HG02884 (cell line): Measurements from ENCODE around the gene IFNA21.
"Not testable (repeated sequence)": the region's sequence is repeated elsewhere in the genome, so short reads cannot be mapped to it uniquely, and the experiment has no call there.

Experiments
- ATAC-seq: cut with Tn5 transposase; IDR thresholded peaks from one replicate; pipeline ENCODE4 v1.9.1; 2021; ENCODE audit warnings: mild to moderate bottlenecking, moderate library complexity; ENCODE audit not compliant: unreplicated experiment

Gene IFNA21

DNA sequence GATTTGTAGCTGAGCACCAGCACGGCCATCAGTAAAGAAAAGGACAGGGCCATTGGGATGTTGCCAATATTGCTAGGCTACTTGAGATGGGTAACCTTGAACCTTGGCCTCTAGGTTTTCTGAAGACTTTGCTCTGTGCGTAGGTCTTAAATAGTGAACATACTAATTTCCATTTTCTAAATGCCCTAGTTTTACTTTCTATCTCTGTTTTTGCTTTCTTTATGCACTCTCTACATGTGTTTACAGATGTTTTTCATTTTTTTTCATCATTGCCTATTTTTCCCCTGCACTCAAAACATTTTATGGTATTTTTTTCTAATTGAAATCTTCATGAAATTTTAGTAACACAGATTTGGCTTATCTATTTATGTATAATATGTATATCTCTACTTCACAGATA, at the start of gene IFNA21:
TSS of gene IFNA21 (minus strand) at position 101 of the 400 bp plus-strand sequence. CDS start at position 53, 48 bp downstream.
- ATAC-seq: not testable (repeated sequence)

DNA sequence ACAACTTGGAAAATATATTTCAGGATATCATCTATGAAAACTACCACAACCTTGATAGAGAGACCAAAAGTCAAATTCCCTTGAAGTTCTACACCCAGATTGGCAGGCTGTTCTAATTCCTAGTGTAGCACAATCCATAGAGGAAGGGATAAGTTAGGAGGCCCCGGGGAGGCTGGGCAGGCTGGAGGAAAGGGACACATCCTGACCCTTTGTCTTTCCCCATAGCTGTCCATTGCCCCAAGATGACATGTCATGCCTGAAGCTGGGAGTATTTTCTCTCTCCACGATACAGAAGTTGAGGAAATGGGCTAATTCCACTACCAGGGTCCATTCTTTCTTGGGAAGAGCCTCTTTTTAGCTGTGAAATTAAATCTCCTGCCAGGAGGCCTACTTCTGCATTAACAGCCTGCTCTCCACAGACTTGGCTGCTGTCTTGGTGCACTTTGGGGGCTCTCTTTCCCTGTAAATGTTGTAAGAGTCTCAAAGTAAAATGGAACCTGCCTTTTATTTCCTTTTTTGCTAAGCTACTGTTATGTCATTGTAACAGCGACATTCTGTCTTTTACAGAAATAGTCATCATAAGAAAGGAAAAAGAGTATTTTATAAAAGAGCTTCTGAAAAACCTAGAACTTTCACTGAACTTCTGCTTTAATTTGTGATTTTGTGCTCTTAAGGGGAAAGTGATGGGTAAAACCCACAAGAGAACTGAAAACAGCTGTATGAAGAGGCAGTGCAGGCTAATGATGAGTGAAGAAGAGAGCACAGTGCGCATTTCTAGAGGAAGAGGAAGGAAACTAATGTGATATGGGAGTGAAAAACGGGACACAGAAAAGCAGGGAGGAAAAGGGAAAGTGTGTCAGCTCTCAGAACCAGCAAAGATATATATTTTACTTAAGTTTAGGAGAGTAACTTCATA, 47.2 kb upstream of the IFNA21 start:
- peak; percentile 59 for ATAC-seq

DNA sequence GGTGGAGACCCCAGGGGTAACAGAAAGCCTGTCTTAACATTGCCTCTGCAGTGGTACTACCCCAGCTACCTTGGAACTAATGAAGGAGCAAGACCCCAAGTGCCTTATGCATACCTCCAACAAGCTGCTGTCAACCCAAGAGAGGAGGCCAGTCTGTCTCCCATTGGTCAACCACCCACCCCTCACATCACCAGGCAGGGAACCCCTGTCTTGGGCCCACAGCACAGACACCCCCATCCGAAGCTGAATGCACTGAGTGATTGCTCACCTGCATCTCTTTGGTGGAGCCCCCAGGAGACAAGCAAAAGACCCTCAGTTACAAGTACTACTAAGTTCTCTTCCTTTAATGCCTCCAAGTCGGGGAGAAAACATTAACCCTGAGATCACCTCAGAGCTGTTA, 45.7 kb upstream of the IFNA21 start:
- ATAC-seq: not testable (repeated sequence)

DNA sequence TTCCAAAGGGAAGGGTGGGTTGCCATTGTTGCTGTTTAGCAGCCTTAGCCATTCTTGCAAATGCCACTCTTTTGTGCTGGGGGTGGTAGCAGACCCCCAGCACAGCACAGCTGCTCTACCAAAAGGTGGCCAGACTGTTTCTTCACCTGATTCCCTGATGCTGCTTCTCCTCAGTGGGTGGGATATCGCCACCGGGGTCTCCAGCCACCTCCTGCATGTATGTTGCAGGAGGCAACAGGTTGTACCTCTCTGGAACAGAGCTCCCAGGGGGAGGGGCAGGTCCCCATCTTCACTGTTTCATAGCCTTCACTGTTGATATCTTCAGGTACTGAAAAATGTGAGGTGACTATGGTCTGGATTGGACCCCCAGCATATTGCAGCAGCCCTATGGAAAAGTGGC, 44.3 kb upstream of the IFNA21 start:
- not testable (repeated sequence) for ATAC-seq

DNA sequence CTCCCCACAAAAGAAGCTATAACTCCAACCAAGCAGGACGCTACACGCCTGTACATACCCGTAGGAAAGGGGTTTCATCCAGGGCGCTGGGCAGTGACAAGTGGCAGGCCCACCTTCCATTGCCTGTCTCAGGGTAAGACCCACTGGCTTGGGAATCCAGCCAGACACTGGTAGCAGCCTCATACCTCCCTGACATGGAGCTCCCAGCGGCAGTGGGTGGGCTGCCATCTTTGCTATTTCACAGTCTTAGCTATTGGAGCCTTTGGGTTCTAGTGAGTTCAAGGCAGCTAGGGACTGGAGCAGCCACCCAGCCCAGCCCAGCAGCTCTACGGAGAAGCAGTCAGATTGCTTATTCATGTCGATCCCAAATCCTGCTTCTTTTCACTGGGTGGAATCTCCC, 43.9 kb upstream of the IFNA21 start:
- ATAC-seq: no peak

DNA sequence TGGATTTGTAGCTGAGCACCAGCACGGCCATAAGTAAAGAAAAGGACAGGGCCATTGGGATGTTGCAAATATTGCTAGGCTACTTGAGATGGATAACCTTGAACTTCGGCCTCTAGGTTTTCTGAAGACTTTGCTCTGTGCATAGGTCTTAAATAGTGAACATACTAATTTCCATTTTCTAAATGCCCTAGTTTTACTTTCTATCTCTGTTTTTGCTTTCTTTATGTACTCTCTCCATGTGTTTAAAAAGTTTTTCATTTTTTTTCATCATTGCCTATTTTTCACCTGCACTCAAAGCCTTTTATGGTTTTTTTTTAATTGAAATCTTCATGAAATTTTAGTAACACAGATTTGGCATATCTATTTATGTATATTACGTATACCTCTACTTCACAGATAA, 40.6 kb upstream of the IFNA21 start, which contains the start of gene IFNA10:
TSS of gene IFNA10 (minus strand) at position 101 of the 400 bp plus-strand sequence. CDS start at position 55, 46 bp downstream.
- not testable (repeated sequence) for ATAC-seq

DNA sequence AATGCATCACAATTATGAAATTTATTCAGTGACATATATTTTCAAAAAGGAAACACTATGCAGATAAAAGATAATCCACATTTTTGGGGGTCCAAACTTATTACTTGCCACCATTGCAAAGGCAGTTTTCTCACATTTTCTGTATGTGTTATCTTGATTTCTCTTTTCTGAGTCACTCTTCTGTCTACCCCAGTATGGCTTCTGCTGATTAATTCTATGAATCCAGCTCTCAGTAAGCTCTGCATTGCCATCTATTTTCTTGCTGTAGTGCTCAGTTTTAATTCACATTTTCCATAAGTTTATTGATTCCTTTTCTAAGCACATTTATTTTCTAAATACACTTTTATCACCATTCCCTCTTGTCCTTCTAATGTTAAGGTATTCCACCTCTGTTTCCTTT, 38.7 kb upstream of the IFNA21 start:
- ATAC-seq: no peak

DNA sequence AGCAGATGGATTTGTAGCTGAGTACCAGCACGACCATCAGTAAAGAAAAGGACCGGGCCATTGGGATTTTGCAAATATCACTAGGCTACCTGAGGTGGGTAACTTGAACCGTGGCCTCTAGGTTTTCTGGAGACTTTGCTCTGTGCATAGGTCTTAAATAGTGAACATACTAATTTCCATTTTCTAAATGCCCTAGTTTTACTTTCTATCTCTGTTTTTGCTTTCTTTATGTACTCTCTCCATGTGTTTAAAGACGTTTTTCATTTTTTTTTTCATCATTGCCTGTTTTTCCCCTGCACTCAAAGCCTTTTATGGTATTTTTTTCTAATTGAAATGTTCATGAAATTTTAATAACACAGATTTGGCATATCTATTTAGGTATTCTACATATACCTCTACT, 35.6 kb upstream of the IFNA21 start, which contains the start of gene IFNA7:
TSS of gene IFNA7 (minus strand) at position 101 of the 400 bp plus-strand sequence. CDS start at position 61, 40 bp downstream.
- not testable (repeated sequence) for ATAC-seq

DNA sequence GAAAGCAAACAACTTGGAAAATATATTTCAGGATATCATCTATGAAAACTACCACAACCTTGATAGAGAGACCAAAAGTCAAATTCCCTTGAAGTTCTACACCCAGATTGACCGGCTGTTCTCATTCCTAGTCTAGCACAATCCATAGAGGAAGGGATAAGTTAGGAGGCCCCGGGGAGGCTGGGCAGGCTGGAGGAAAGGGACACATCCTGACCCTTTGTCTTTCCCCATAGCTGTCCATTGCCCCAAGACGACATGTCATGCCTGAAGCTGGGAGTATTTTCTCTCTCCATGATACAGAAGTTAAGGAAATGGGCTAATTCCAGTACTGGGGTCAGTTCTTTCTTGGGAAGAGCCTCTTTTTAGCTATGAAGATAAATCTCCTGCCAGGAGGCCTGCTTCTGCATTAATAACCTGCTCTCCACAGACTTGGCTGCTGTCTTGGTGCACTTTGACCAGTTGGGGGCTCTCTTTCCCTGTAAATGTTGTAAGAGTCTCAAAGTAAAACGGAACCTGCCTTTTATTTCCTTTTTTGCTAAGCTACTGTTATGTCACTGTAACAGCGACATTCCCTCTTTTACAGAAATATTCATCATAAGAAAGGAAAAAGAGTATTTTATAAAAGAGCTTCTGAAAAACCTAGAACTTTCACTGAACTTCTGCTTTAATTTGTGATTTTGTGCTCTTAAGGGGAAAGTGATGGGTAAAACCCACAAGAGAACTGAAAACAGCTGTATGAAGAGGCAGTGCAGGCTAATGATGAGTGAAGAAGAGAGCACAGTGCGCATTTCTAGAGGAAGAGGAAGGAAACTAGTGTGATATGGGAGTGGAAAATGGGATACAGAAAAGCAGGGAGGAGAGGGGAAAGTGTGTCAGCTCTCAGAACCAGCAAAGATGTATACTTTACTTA, 28.7 kb upstream of the IFNA21 start:
- ATAC-seq: peak; percentile 92

DNA sequence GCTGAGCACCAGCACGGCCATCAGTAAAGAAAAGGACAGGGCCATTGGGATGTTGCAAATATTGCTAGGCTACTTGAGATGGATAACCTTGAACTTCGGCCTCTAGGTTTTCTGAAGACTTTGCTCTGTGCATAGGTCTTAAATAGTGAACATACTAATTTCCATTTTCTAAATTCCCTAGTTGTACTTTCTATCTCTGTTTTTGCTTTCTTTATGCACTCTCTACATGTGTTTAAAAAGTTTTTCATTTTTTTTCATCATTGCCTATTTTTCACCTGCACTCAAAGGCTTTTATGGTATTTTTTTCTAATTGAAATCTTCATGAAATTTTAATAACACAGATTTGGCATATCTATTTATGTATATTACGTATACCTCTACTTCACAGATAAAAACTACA, 21.0 kb upstream of the IFNA21 start, which contains the start of gene IFNA4:
TSS of gene IFNA4 (minus strand) at position 101 of the 400 bp plus-strand sequence. CDS start at position 45, 56 bp downstream.
- ATAC-seq: not testable (repeated sequence)

DNA sequence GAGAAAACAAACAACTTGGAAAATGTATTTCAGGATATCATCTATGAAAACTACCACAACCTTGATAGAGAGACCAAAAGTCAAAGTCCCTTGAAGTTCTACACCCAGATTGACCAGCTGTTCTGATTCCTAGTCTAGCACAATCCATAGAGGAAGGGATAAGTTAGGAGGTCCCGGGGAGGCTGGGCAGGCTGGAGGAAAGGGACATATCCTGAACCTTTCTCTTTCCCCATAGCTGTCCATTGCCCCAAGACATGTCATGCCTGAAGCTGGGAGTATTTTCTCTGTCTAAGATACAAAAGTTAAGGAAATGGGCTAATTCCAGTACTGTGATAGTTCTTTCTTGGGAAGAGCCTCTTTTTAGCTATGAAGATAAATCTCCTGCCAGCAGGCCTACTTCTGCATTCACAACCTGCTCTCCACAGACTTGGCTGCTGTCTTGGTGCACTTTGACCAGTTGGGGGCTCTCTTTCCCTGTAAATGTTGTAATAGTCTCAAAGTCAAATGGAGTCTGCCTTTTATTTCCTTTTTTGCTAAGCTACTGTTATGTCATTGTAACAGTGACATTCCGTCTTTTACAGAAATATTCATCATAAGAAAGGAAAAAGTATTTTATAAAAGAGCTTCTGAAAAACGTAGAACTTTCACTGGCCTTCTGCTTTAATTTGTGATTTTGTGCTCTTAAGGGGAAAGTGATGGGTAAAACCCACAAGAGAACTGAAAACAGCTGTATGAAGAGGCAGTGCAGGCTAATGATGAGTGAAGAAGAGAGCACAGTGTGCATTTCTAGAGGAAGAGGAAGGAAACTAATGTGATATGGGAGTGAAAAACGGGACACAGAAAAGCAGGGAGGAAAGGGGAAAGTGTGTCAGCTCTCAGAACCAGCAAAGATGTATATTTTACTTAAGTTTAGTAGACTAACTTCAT, 16.6 kb upstream of the IFNA21 start:
- ATAC-seq: peak; percentile 97

DNA sequence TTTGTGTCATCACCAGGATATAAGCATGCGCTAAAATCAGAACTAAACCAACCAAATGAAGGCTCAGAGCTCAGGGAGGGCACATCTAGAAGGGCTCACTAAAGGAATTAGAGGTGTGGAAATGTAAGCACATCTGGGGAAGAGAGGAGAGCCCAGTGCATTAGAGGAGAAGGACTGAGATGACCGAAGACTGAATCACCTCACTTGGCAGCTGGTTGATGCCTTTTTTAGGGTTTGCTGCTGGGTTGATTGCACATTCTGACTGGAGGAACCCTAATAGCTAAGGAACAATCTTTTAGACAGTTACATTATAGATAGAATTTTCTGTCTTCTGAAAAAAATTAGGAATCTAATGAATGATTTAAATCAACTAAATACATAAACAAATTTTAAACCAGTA, 8.2 kb upstream of the IFNA21 start:
- no peak for ATAC-seq

DNA sequence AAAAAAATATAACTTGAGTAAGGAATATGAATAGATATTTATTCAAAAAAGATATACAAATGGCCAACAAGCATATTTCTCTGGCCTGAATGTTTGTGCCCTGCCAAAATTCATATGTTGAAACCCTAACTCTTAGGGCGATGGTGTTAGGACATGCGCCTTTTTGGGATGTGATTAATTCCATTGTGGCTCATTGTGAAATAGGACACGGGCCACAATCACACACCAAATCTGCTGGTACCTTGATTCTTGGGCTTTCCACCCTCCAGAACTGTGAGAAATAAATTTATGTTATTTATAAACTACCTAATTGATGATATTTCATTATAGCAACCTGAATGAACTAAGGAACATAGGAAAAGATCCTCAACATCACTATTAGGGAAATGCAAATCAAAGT, 5.7 kb upstream of the IFNA21 start:
- ATAC-seq: no peak

DNA sequence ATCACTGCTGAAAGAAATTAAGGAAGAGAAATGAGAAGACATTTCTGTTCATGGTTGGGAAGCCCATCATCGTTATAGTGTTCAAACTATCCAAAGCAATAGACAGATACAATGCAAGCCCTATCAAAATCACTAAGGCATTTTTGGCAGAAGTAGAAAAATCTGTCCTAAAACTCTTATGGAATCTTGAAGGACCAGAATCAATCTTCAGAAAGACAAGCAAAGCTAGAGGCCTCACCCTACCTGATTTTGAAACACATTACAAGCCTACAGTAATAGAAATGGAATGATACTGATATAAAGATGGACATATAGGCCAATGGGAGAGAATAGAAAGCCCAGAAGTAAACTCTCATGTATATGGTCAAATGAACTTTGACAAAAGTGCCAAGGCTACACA, 4.9 kb upstream of the IFNA21 start:
- no peak for ATAC-seq

DNA sequence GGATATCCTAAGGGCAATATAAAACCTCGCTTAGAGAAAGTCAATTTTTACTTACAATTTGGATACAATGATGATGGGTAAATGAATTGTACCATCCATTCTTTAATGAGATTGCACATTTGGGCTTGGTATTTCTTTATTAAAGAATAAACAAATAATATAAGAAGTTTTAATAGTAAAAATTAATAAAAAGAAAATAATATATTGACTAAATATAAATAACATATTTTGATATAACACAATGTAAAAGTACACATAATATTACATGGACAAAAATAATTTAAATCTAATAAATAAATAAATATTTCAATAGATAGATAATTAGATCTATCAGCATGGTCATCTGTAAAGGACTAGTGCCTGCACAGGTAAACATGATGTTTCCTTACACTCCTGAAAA, 944 bp downstream of the IFNA21 start:
- ATAC-seq: no peak

DNA sequence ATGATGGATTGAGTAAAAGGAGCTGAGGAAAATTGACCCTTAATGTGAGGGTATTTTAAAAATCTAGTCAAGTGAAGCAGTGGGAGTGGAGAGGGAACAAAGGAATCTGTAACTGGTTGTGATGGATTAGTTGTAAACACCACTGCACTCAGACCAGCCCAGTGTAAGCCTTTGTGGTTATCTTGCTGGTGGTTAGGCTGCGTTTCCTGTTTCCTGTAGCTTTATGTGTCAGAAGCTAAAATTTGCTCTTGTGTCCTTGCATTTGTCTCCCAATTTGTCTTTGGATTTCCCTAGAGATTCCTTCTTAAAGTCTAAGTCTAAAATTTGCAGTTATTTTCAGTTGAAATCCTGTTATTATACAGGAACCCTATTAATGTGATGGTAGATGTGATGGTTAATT, 6.3 kb downstream of the IFNA21 start:
- ATAC-seq: peak; percentile 92

DNA sequence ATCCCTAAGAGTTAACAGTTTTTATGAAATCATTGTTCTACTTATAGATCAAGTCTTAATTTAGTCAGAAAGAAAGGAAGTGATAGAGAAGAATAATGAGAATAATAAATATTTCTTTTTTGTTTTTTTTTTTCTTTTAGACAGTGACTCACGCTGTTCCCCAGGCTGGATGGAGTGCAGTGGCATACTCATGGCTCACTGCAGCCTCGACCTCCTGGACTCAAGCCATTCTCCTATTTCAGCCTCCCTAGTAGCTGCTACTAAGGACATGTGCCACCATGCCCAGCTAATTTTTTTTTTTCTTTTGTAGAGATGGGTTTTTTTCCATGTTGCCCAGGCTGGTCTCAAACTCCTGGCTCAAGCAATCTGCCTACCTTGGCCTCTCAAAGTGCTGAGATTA, 11.0 kb downstream of the IFNA21 start:
- ATAC-seq: no peak

DNA sequence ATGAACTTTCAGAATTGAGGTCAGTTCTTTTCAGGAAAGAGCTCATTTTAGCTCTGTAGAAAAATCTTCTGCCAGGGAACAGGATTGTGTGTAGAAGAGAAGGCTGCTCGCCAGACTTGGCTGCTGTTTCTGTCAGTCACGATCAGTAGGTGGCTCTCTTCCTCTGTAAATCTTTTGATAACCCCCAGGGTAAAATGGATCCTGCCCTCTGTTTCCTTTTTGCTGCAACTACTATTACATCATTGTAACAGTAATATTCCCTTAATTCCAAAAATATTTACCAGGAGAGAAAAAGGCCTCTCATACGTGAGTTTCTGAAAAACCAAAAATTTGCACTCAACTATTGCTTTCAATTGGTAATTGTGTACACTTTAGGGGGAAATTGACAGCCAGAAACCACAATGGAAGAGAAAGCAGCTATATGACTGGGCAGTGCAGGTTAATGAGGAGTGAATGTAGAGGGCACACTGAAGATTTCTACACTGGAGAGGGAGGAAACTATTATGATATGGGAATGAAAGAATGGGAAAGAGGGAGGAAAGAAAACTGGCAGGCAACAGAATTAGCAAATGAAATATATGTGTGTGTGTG, 12.3 kb downstream of the IFNA21 start:
- peak; percentile 78 for ATAC-seq

DNA sequence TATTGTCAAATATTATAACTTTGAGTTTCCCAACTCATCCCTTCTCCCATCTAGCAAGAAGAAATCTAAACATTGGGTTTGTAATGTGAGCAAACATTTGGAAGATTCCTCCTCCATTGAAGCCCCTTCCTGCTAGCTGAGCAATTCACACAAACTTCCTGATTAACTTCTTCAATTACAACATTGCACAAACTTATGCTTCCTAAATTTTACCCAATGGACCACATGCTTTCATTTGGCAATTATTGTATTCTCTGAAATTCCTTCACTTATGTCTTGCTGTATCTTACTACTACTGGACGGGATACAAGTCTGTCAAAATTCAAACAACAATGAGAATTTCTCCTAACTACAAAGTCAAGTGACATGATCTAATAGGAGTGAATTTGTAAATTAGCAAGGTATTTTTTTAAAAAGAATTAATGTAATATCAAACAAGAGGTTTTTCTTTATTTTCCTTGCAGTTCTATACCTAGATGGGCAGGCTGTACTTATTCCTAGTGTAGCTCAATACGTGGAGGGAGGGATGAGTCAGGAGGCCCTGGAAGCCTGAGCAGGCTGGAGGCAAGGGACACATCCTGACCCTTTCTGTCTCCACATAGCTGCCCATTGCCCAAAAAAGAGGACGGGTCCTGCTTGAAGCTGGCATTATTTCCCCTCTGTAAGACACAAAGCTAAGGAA, 13.0 kb downstream of the IFNA21 start:
- ATAC-seq: peak; percentile 15
